Psoas muscle (tissue), 8 donors: ENCODE measurements around the gene ZP1. TPM values are rescaled to one million over a fixed set of nuclear protein-coding genes. Genes with fewer than 3 reads are reported as not detected.

Source experiments
- ATAC-seq, 4 donors: fragments of 200-7000 bp; cut with Tn5 transposase; one replicate each; pipeline ENCODE4 v1.9.1; 2020; ENCODE audit warnings: moderate library complexity in 3 of 4, mild to moderate bottlenecking in 2 of 4
- DNase-seq, 2 donors: peaks; one replicate each; pipeline ENCODE4 v3.0.0-alpha.2; 2020
- H3K27ac ChIP-seq: fragments of 200-600 bp; one replicate; pipeline ENCODE4 v1.8.0; 2022
- H3K27me3 ChIP-seq, 3 donors: fragments of 200-600 bp in 1 of 3; one replicate each; pipeline versions ENCODE4 v1.6.1 to v1.8.0; 2013 to 2022; ENCODE audit warnings: low read length in 2 of 3, mild to moderate bottlenecking in 2 of 3, moderate library complexity in 1 of 3; ENCODE audit not compliant: insufficient read depth in 3 of 3
- H3K36me3 ChIP-seq, 2 donors: fragments of 200-600 bp in 1 of 2; one replicate each; pipeline versions ENCODE4 v1.6.1 to v1.8.0; 2013 to 2022; ENCODE audit warnings: low read depth in 1 of 2, mild to moderate bottlenecking in 1 of 2, moderate library complexity in 1 of 2; ENCODE audit not compliant: insufficient read depth in 1 of 2
- H3K4me1 ChIP-seq: fragments of 200-600 bp; one replicate; pipeline ENCODE4 v1.8.0; 2022
- H3K4me3 ChIP-seq: fragments of 200-600 bp; one replicate; pipeline ENCODE4 v1.8.0; 2022; ENCODE audit warnings: mild to moderate bottlenecking
- H3K9me3 ChIP-seq: fragments of 200-600 bp; one replicate; pipeline ENCODE4 v1.8.0; 2022
- WGBS, 3 donors: extraction: QIAGEN DNeasy Blood & Tissue Kit; methylation state at CpG; one replicate each; pipeline versions ENCODE4 v1.1.6 to v1.1.7; 2013; 5-methylcytosine and 5-hydroxymethylcytosine counted together
- intact Hi-C, 2 donors: fragments of 100-400 bp; cut with DNase I; formaldehyde crosslinking; loops; one replicate each; pipeline versions ENCODE4 v1.11.0 to v1.14.2; 2022
- polyA plus RNA-seq, 3 donors: library from polyadenylated mRNA; stranded (reverse); fragments of 200-250 nt; gene quantifications; one replicate each; pipeline ENCODE4 v1.2.3, GENCODE V29; 2013
- total RNA-seq, 4 donors: library from RNA; stranded (reverse); fragmentation: NEBNext Ultra II Directional in 2 of 4; extraction: Animal tissue kit (Norgen Biotek cat#: 25700) in 2 of 4; gene quantifications; one replicate each; pipeline versions ENCODE4 v1.2.1 to v1.2.4, GENCODE V29; 2021 to 2023
- TF ChIP-seq, protein P1 (sequence below): fragments of 200-600 bp; IDR thresholded peaks from one replicate; pipeline ENCODE4 v1.8.0; 2022; ENCODE audit warnings: antibody characterized with exemption
- donor health status: healthy with polysubstance abuse.
- donor health status: DM: no; HTN: no; CAD: no; lungs with moderate emphysema.
- donor health status: Bipolar disorder and iron deficiency.
- donor health status: healthy.
- donor health status: DM: yes; HTN: yes; CAD: no.
- donor health status: DM: no; HTN: no; CAD: no.
- donor health status: DM: no; HTN: no; CAD: no.
- donor health status: DM: yes; HTN: yes; CAD: no.

ZP1 gene
- total and polyA plus RNA-seq, 7 donors: 0.18 to 0.52 (median 0.29) TPM; not detected in 3

DNA sequence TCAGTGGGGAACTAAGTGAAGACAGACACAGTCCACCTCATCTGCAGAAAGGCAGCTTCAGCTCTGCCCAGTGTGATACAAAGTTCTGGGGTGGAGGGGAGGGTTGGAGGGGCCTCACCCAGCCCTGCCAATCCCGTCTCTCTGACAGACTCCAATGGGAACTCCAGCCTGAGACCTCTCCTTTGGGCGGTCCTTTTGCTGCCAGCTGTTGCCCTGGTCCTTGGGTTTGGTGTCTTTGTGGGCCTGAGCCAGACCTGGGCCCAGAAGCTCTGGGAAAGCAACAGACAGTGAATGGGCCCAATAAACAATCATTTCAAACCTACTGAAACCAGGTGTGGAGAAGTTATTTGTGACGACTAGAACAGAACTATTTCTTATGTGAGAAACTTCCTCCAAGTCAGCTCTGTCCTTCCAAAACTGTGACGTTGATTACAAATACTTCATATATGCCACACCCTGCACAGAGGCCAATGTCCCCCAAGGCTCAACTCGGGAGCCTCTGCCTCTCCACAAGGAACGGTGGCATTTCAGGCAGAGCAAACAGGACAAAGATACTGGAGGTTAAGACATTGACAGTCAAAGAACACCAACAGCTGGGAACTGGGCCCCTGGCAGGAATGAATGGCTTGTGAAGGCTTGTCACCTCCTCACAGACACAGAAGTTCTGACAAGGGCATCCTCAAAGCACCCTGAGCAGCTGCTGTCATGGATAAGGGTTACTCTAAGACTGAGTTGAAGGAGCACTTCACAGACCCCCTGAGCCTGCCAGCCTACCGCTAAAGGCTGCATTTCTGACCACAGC is 8.2 kb downstream of the ZP1 start:
- H3K4me1 ChIP-seq: peaks cover 59% of the 10 kb centered on the region
- intact Hi-C loops: no loop called here
- WGBS, 3 donors: 59 to 65% (median 64%) methylated on average over 7 of the region's 7 CpGs

DNA sequence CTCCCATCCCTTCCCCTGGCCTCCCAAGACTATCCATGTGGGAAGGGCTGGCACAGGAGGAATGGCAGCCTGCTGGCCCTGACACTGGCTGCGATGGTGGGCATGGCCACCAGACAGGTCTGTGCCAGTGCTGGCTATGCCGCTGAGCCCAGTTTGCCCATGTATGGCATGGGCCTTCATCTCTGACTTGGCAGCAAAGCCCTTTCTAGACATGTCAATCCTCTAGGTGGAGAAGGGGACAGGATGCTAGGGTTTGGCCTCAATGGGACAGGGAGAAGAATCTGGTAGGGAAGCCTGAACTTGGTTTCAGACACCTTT is 8.8 kb downstream of the ZP1 start:
- WGBS, 3 donors: 77 to 94% (median 82%) methylated on average over 2 of the region's 2 CpGs
- TF ChIP-seq, protein P1, sequence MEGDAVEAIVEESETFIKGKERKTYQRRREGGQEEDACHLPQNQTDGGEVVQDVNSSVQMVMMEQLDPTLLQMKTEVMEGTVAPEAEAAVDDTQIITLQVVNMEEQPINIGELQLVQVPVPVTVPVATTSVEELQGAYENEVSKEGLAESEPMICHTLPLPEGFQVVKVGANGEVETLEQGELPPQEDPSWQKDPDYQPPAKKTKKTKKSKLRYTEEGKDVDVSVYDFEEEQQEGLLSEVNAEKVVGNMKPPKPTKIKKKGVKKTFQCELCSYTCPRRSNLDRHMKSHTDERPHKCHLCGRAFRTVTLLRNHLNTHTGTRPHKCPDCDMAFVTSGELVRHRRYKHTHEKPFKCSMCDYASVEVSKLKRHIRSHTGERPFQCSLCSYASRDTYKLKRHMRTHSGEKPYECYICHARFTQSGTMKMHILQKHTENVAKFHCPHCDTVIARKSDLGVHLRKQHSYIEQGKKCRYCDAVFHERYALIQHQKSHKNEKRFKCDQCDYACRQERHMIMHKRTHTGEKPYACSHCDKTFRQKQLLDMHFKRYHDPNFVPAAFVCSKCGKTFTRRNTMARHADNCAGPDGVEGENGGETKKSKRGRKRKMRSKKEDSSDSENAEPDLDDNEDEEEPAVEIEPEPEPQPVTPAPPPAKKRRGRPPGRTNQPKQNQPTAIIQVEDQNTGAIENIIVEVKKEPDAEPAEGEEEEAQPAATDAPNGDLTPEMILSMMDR: no peak
- no peak overlapping the region for H3K4me3 ChIP-seq
- ATAC-seq (no peak), DNase-seq (peak in 1 of 2 donors; percentile 42)
- H3K36me3 ChIP-seq: peaks cover 0 to 5% of the 10 kb centered on the region in 2 donors
- no peaks in the 10 kb centered on the region for H3K27me3 ChIP-seq
- peaks cover 58% of the 10 kb centered on the region for H3K4me1 ChIP-seq
- H3K9me3 ChIP-seq: no peaks in the 10 kb centered on the region
- no peak overlapping the region for H3K27ac ChIP-seq
- intact Hi-C loops: no loop called here

More for the DNA sequence above, 8.2 kb downstream of the ZP1 start:
- H3K9me3 ChIP-seq: no peaks in the 10 kb centered on the region
- no peaks in the 10 kb centered on the region for H3K36me3 ChIP-seq
- TF ChIP-seq, protein P1: no peak
- ATAC-seq (no peak), DNase-seq (peak in 1 of 2 donors; percentile 25)
- no peak overlapping the region for H3K4me3 ChIP-seq
- no peak overlapping the region for H3K27ac ChIP-seq
- H3K27me3 ChIP-seq: no peaks in the 10 kb centered on the region

DNA sequence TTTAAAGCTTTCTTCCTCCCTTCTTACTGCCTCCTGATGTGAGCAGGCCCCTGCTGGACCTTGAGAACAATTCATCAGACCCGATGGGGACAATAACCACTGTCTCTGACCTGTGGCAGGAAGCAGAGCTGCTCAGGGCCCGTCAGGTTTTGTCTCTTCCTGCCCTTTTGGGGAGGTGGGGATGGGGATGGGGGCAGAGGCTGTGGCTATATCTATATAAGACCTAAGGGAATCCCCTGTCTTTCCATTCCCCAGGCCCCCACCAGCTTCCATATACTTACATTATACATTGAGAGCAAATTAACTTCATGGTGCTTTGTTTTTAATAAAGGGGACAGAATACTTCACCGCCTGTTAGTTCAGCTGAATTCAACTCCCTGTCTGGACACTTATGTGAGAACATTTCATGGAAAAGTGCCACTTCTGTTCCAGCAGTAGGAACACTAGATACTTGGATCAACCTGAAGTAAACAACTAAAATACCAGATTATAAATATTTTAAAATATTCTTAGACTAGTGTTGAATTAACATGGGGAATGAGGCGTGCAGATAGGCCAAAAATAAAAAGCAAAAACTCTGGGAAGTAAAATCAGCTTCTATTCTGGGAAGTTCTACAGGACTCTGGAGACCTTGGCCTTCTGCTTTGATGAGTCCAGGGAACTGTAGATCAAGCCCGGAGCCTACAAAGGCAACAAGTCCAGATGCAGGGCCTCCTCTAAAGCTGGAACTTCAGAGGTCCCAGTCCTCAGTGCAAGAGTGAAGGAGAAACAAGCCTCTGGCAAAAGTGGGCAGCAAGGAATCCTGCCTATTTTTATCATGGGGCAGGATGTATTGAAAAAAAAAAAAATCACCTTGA is 11.1 kb downstream of the ZP1 start:
- no peak for DNase-seq
- Histone ChIP-seq H3K27ac (peak overlapping the region; percentile 33), H3K4me3 (no peak overlapping the region), H3K36me3 (peaks cover 0 to 19% of the 10 kb centered on the region in 2 donors), H3K9me3 (no peaks in the 10 kb centered on the region), H3K27me3 (no peaks in the 10 kb centered on the region), H3K4me1 (peaks cover 44% of the 10 kb centered on the region)
- TF ChIP-seq, protein P1: no peak
- peak; percentile 32 to 59 (median 44) for ATAC-seq
- intact Hi-C loops: no loop called here
- 33 to 41% (median 33%) methylated on average over 5 of the region's 5 CpGs for WGBS, 3 donors

DNA sequence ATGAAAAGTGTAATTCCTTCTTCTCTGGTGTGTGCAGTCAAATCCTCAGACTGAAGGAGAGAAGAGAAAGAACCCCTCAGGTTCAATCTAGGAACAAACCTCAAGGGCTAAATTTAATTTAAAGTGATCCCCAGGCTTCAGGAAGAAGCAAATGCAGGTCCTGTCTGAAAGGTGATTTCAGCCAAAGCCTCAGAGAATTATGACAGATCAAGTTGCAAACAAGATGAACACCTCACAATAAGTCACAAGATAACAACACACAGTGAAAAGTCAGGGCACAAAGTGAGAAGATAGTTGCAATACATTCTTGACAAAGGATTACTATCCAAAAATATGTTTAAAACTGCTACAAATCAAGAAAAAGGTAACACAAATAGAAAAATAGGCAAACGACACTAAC is 11.8 kb downstream of the ZP1 start:
- Histone ChIP-seq H3K4me1 (peaks cover 41% of the 10 kb centered on the region), H3K27me3 (no peaks in the 10 kb centered on the region), H3K27ac (no peak overlapping the region), H3K4me3 (no peak overlapping the region), H3K36me3 (peaks cover 0 to 20% of the 10 kb centered on the region in 2 donors), H3K9me3 (no peaks in the 10 kb centered on the region)
- 37 to 79% (median 39%) methylated on average over 1 of the region's 1 CpG for WGBS, 3 donors
- intact Hi-C loops: no loop called here
- DNase-seq: no peak
- TF ChIP-seq, protein P1: no peak
- ATAC-seq: peak in 1 of 4 donors; percentile 48
